Measurements from ENCODE around the gene OR14K1. TPM values are rescaled to one million over a fixed set of nuclear protein-coding genes. Genes with fewer than 3 reads are reported as not detected.
"Not testable (repeated sequence)": the region's sequence is repeated elsewhere in the genome, so short reads cannot be mapped to it uniquely, and the experiment has no call there.

OR14K1 gene
- total and polyA plus RNA-seq, 9 of the 15 experiments (the other 6 are each of a cell fraction or from before 2014, with no cell fraction given) = not detected

GRCh38 chr1:247741756-247742155 lies 3.3 kb downstream of the OR14K1 start (continued):
- TF ChIP-seq CBX3 (IDR thresholded peaks at IDR 0.05; ENCODE audit: borderline replicate concordance in 1 of 2, low read length in 2 of 2) = no peak
- TF ChIP-seq ZEB2 (IDR thresholded peaks at IDR 0.05) = no peak
- TF ChIP-seq RNF2 (IDR thresholded peaks at IDR 0.05) = no peak
- TF ChIP-seq ZNF217 (CRISPR knock-in tag; IDR thresholded peaks at IDR 0.05) = no peak
- TF ChIP-seq ID3 (CRISPR knock-in tag; IDR thresholded peaks at IDR 0.05) = no peak
- TF ChIP-seq ID3 (tag; IDR thresholded peaks at IDR 0.05) = no peak

- BruUV-seq (replicated peaks); FAIRE-seq; H3K9me3 ChIP-seq (replicated peaks; ENCODE audit: control insufficient read depth, insufficient read depth, low read depth, low read length); H2AFZ ChIP-seq (ENCODE audit: low read depth, low read length); H3K79me2 ChIP-seq (ENCODE audit: control insufficient read depth, insufficient read depth, low read length); intact Hi-C loops (cut with micrococcal nuclease); CTCF ChIA-PET (ENCODE audit: low intra/inter-chr PET ratio); H3K4me3 ChIP-seq; DNase-seq (ENCODE audit: extremely low read depth in 1 of 4, low spot score in 3 of 4); H3K9me1 ChIP-seq (ENCODE audit: control insufficient read depth, insufficient read depth, low read length); H3K4me2 ChIP-seq (ENCODE audit: insufficient read depth, low read length); POLR2A ChIA-PET; in situ Hi-C loops (cut with MboI); ATAC-seq; H3K27ac ChIP-seq (ENCODE audit: extremely low read depth, low read depth, low read length); H3K9ac ChIP-seq (ENCODE audit: insufficient read depth in 1 of 2, low read depth in 2 of 2, low read length in 2 of 2); H4K20me1 ChIP-seq (replicated peaks; ENCODE audit: control insufficient read depth, insufficient read depth, low read length); H3K36me3 ChIP-seq (ENCODE audit: control insufficient read depth, insufficient read depth, low read length); H3K4me1 ChIP-seq (replicated peaks in 1 of 2; ENCODE audit: control insufficient read depth in 2 of 2, insufficient read depth in 2 of 2, low read length in 2 of 2); H3K27me3 ChIP-seq (ENCODE audit: control insufficient read depth in 2 of 2, insufficient read depth in 2 of 2, low read length in 2 of 2): not testable (repeated sequence)
- WGBS (ENCODE audit: insufficient coverage, low coverage, missing lambda C conversion rate) = 0% methylated on average over 3 of the region's 3 CpGs
These were observed 3.9 kb downstream of the OR14K1 start for GRCh38 chr1:247742215-247742760.

Data from K562 (cell line).